ENCODE results near the gene TARS3. TPM values are rescaled to one million over a fixed set of nuclear protein-coding genes. Genes with fewer than 3 reads are reported as not detected.

TARS3 gene
- total and polyA plus RNA-seq, 9 donors: 14.6 to 19.3 (median 18.2) TPM

- peaks cover 49% of the 10 kb centered on the region for H3K4me1 ChIP-seq (ENCODE audit: control insufficient read depth, insufficient read depth, low read length)
- H3K36me3 ChIP-seq (ENCODE audit: control insufficient read depth, insufficient read depth, low read length): no peaks in the 10 kb centered on the region
- no peak overlapping the region for H3K4me3 ChIP-seq (ENCODE audit: low read length)
- WGBS (ENCODE audit: insufficient coverage): 94% methylated on average over 8 of the region's 8 CpGs
- H3K9me3 ChIP-seq (replicated peaks; ENCODE audit: control insufficient read depth, low read depth, low read length): no peaks in the 10 kb centered on the region
- no peak overlapping the region for H3K27ac ChIP-seq (ENCODE audit: low read length)
- H3K27me3 ChIP-seq (ENCODE audit: control insufficient read depth, insufficient read depth, low read length): no peaks in the 10 kb centered on the region
- no peak for DNase-seq
Observed at GRCh38 chr15:101610611-101611000, 113.7 kb downstream of the TARS3 start.

DNA sequence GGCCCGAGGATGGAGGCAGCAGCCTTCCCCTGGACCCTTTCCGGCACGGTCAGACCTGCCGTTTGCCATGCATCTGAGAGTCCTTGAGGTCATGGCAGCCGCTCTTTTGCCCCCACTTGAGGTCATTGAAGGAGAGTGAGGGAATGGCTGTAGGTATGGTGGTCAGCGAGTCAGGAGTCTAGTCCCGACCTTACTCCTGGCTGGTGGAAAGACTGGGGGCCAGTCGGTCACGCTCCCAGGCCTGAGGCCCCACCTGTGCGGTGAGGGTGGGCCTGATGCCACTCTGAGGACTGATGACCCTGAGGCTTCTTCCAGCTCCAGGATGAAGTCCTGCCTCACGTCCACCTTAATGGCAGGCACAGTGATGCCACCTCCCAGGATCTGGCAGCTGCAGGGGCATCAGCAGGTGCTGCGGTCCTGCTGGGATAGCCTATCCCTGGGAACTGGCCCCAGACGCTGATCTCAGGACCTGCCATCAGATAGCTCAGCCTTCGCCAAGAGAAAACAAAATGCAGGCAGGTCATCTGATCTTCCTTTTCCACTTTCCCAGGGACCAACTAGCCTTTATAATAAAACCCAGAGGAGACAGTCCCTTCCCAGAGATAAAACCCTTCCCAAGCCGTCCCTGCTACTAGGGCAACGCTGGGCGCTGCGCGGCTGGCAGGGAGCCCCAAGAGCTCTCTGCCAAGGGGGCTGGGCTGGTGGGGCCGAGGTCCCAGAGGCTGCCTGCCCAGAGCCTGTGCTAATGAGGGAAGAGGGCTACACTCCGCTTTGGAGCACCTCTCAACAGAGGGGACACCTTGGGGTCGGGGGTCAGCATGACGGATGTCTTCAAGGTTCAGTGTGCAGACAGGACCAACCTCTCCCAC, 114.3 kb downstream of the TARS3 start:
- WGBS (ENCODE audit: insufficient coverage): 78% methylated on average over 22 of the region's 23 CpGs

GRCh38 chr15:101608201-101608600, 116.1 kb downstream of the TARS3 start:
- peaks cover 25% of the 10 kb centered on the region for H3K4me1 ChIP-seq (ENCODE audit: control insufficient read depth, insufficient read depth, low read length)
- peaks cover 4% of the 10 kb centered on the region for H3K9me3 ChIP-seq (replicated peaks; ENCODE audit: control insufficient read depth, low read depth, low read length)
- H3K36me3 ChIP-seq (ENCODE audit: control insufficient read depth, insufficient read depth, low read length): no peaks in the 10 kb centered on the region
- H3K27me3 ChIP-seq (ENCODE audit: control insufficient read depth, insufficient read depth, low read length): no peaks in the 10 kb centered on the region
- H3K4me3 ChIP-seq (ENCODE audit: low read length): no peak overlapping the region
- no peak overlapping the region for H3K27ac ChIP-seq (ENCODE audit: low read length)
- no peak for DNase-seq
- WGBS (ENCODE audit: insufficient coverage): 59% methylated on average over 9 of the region's 9 CpGs

More for the DNA sequence above, 114.3 kb downstream of the TARS3 start:
- no peak overlapping the region for H3K4me3 ChIP-seq (ENCODE audit: low read length)
- no peaks in the 10 kb centered on the region for H3K9me3 ChIP-seq (replicated peaks; ENCODE audit: control insufficient read depth, low read depth, low read length)
- H3K36me3 ChIP-seq (ENCODE audit: control insufficient read depth, insufficient read depth, low read length): no peaks in the 10 kb centered on the region
- no peak for DNase-seq
- peaks cover 43% of the 10 kb centered on the region for H3K4me1 ChIP-seq (ENCODE audit: control insufficient read depth, insufficient read depth, low read length)
- no peaks in the 10 kb centered on the region for H3K27me3 ChIP-seq (ENCODE audit: control insufficient read depth, insufficient read depth, low read length)
- no peak overlapping the region for H3K27ac ChIP-seq (ENCODE audit: low read length)

DNA sequence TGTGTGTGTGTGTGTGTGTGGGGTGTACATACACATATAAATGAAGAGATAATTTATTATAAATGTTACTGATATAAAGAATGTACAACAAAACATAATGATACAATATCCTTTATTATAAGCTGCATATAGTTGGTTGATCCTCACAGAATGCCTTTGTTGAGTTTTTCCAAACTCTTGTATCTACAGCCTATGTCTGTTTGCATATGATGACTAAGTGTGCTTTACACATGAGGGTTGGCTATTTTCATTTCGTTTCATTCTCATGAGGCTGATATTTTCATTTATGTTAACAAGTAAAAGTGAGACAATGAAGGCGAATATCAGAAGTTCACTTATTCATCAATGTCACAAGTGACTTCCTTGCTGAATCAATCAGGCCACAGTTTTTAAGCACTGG, 117.2 kb downstream of the TARS3 start:
- DNase-seq: no peak
- H3K27ac ChIP-seq (ENCODE audit: low read length): no peak overlapping the region
- no peaks in the 10 kb centered on the region for H3K27me3 ChIP-seq (ENCODE audit: control insufficient read depth, insufficient read depth, low read length)
- H3K9me3 ChIP-seq (replicated peaks; ENCODE audit: control insufficient read depth, low read depth, low read length): peaks cover 4% of the 10 kb centered on the region
- H3K4me1 ChIP-seq (ENCODE audit: control insufficient read depth, insufficient read depth, low read length): peaks cover 14% of the 10 kb centered on the region
- no peak overlapping the region for H3K4me3 ChIP-seq (ENCODE audit: low read length)
- H3K36me3 ChIP-seq (ENCODE audit: control insufficient read depth, insufficient read depth, low read length): no peaks in the 10 kb centered on the region
- WGBS (ENCODE audit: insufficient coverage): no CpG with 5 or more reads among the region's 2 CpGs

- Histone ChIP-seq H3K27ac (ENCODE audit: low read length) (no peak overlapping the region), H3K4me3 (ENCODE audit: low read length) (no peak overlapping the region), H3K27me3 (ENCODE audit: control insufficient read depth, insufficient read depth, low read length) (no peaks in the 10 kb centered on the region), H3K36me3 (ENCODE audit: control insufficient read depth, insufficient read depth, low read length) (no peaks in the 10 kb centered on the region), H3K4me1 (ENCODE audit: control insufficient read depth, insufficient read depth, low read length) (peaks cover 6% of the 10 kb centered on the region), H3K9me3 (replicated peaks; ENCODE audit: control insufficient read depth, low read depth, low read length) (peaks cover 4% of the 10 kb centered on the region)
- 83% methylated on average over 4 of the region's 4 CpGs for WGBS (ENCODE audit: insufficient coverage)
- DNase-seq: no peak
Observed at GRCh38 chr15:101604124-101604874, 120.0 kb downstream of the TARS3 start.

Other genes with a start within 250 kb of the TARS3 start
- gene PCSK6, start 234.8 kb downstream of the TARS3 start, total RNA-seq: 10.5 TPM
- gene PCSK6, start 234.8 kb downstream of the TARS3 start, polyA plus RNA-seq (ENCODE audit: insufficient read depth in 1 of 8, insufficient read length in 8 of 8, low replicate concordance in 1 of 8): 10 to 100 TPM in 2 of 8 donors, 1 to 10 TPM in 6; 6.2 to 14.1 (median 9.1) TPM
- 38.0 TPM for gene TM2D3, start 72.1 kb downstream of the TARS3 start, total RNA-seq
- gene TM2D3, start 72.1 kb downstream of the TARS3 start, polyA plus RNA-seq (ENCODE audit: insufficient read depth in 1 of 8, insufficient read length in 8 of 8, low replicate concordance in 1 of 8): 10 to 100 TPM; 34.5 to 40.6 (median 37.1) TPM
- gene OR4F6, start 79.0 kb upstream of the TARS3 start, total RNA-seq: not detected
- gene OR4F6, start 79.0 kb upstream of the TARS3 start, polyA plus RNA-seq (ENCODE audit: insufficient read depth in 1 of 8, insufficient read length in 8 of 8, low replicate concordance in 1 of 8): under 1 TPM in 1 of 8 donors, not detected in 7; 0.13 TPM
- not detected for gene OR4F15, start 87.7 kb upstream of the TARS3 start, total RNA-seq
- under 1 TPM in 1 of 8 donors, not detected in 7; 0.09 TPM for gene OR4F15, start 87.7 kb upstream of the TARS3 start, polyA plus RNA-seq (ENCODE audit: insufficient read depth in 1 of 8, insufficient read length in 8 of 8, low replicate concordance in 1 of 8)